RWPE2 (cell line): ENCODE results near the gene POLG.

Experiments used
- ATAC-seq: fragments of 200-7000 bp; cut with Tn5 transposase; 3 replicates; pipeline ENCODE4 v1.9.1; 2021; ENCODE audit warnings: low read depth
- DNase-seq: peaks from one replicate; pipeline ENCODE4 v3.0.0-alpha.2; 2020; ENCODE audit warnings: low spot score
- H3K27ac ChIP-seq: fragments of 450-650 bp; 2 replicates; pipeline ENCODE4 v1.5.1; 2017; ENCODE audit warnings: mild to moderate bottlenecking; ENCODE audit not compliant: poor library complexity, severe bottlenecking
- H3K27me3 ChIP-seq: fragments of 250-450 bp; sonication (Bioruptor Pico); 2 replicates; pipeline ENCODE4 v1.5.1; 2021; ENCODE audit warnings: mild to moderate bottlenecking, moderate library complexity; ENCODE audit not compliant: insufficient read depth, poor library complexity, severe bottlenecking
- H3K36me3 ChIP-seq: fragments of 250-450 bp; sonication (Bioruptor Pico); 2 replicates; pipeline ENCODE4 v1.5.1; 2020; ENCODE audit warnings: low read depth, mild to moderate bottlenecking, moderate library complexity
- H3K4me1 ChIP-seq: fragments of 250-450 bp; sonication (Bioruptor Pico); 2 replicates; pipeline ENCODE4 v1.5.1; 2021; ENCODE audit warnings: mild to moderate bottlenecking, moderate library complexity; ENCODE audit not compliant: insufficient read depth, poor library complexity, severe bottlenecking
- H3K4me3 ChIP-seq: fragments of 250-450 bp; sonication (Bioruptor Pico); 2 replicates; pipeline ENCODE4 v1.5.1; 2021; ENCODE audit warnings: mild to moderate bottlenecking, moderate library complexity; ENCODE audit not compliant: severe bottlenecking
- H3K9me3 ChIP-seq: fragments of 250-450 bp; sonication (Bioruptor Pico); 2 replicates; pipeline ENCODE4 v1.5.1; 2021; ENCODE audit warnings: mild to moderate bottlenecking, moderate library complexity; ENCODE audit not compliant: severe bottlenecking
- CTCF ChIP-seq: fragments of 450-650 bp; IDR thresholded peaks from one replicate; pipeline ENCODE4 v1.5.1; 2017; ENCODE audit warnings: mild to moderate bottlenecking, moderate library complexity; ENCODE audit not compliant: poor library complexity, severe bottlenecking

The POLG gene

GRCh38 chr15:89333011-89333860, 1.4 kb downstream of the POLG start:
- Histone ChIP-seq H3K27ac (no peak overlapping the region), H3K4me3 (peak overlapping the region; percentile 80), H3K27me3 (no peaks in the 10 kb centered on the region), H3K36me3 (peaks cover 55% of the 10 kb centered on the region), H3K4me1 (peaks cover 11% of the 10 kb centered on the region), H3K9me3 (no peaks in the 10 kb centered on the region)
- no peak for ATAC-seq
- no peak for DNase-seq
- TF ChIP-seq CTCF: no peak

GRCh38 chr15:89332446-89332845, 2.2 kb downstream of the POLG start:
- no peak overlapping the region for H3K27ac ChIP-seq
- H3K9me3 ChIP-seq: no peaks in the 10 kb centered on the region
- DNase-seq (no peak), ATAC-seq (no peak)
- peak; percentile 78 for TF ChIP-seq CTCF
- peaks cover 63% of the 10 kb centered on the region for H3K36me3 ChIP-seq
- H3K4me3 ChIP-seq: no peak overlapping the region
- H3K4me1 ChIP-seq: peaks cover 11% of the 10 kb centered on the region
- H3K27me3 ChIP-seq: no peaks in the 10 kb centered on the region

- H3K4me3 ChIP-seq: no peak overlapping the region
- peaks cover 77% of the 10 kb centered on the region for H3K36me3 ChIP-seq
- ATAC-seq: no peak
These were observed 3.6 kb downstream of the POLG start for GRCh38 chr15:89330881-89331595.

GRCh38 chr15:89330119-89330518, 4.5 kb downstream of the POLG start:
- H3K9me3 ChIP-seq: no peaks in the 10 kb centered on the region
- no peak overlapping the region for H3K4me3 ChIP-seq
- H3K4me1 ChIP-seq: peaks cover 11% of the 10 kb centered on the region
- ATAC-seq (no peak), DNase-seq (no peak)
- peaks cover 86% of the 10 kb centered on the region for H3K36me3 ChIP-seq
- no peak overlapping the region for H3K27ac ChIP-seq
- TF ChIP-seq CTCF: no peak
- no peaks in the 10 kb centered on the region for H3K27me3 ChIP-seq

More at GRCh38 chr15:89330881-89331595, 3.6 kb downstream of the POLG start:
- no peaks in the 10 kb centered on the region for H3K9me3 ChIP-seq
- H3K27ac ChIP-seq: no peak overlapping the region
- no peak for TF ChIP-seq CTCF
- no peaks in the 10 kb centered on the region for H3K27me3 ChIP-seq
- H3K4me1 ChIP-seq: peaks cover 11% of the 10 kb centered on the region
- DNase-seq: no peak
